ENCODE data around the gene DNM3.

DNM3 gene

GRCh38 chr1:172140072-172140471 is 298.8 kb downstream of the DNM3 start:
- H3K4me3 ChIP-seq (replicated peaks; ENCODE audit: low read depth, low read length) = no peak overlapping the region

GRCh38 chr1:172140591-172140990 is 299.3 kb downstream of the DNM3 start:
- DNase-seq (ENCODE audit: extremely low read depth, insufficient read length) = no peak
- no peak overlapping the region for H3K4me3 ChIP-seq (replicated peaks; ENCODE audit: low read depth, low read length)

More at GRCh38 chr1:172140072-172140471, 298.8 kb downstream of the DNM3 start:
- H3K36me3 ChIP-seq (ENCODE audit: control insufficient read depth, insufficient read depth, low read length) = no peaks in the 10 kb centered on the region
- DNase-seq (ENCODE audit: extremely low read depth, insufficient read length) = no peak
- no peaks in the 10 kb centered on the region for H3K27me3 ChIP-seq (replicated peaks; ENCODE audit: control insufficient read depth, insufficient read depth, low read length)
- no peak for TF ChIP-seq CTCF (IDR thresholded peaks at IDR 0.05; ENCODE audit: insufficient read depth, low read length, poor library complexity, severe bottlenecking)

GRCh38 chr1:172141341-172141881 is 300.1 kb downstream of the DNM3 start:
- no peak for DNase-seq (ENCODE audit: extremely low read depth, insufficient read length)
- H3K4me3 ChIP-seq (replicated peaks; ENCODE audit: low read depth, low read length) = no peak overlapping the region
- no peaks in the 10 kb centered on the region for H3K36me3 ChIP-seq (ENCODE audit: control insufficient read depth, insufficient read depth, low read length)
- no peaks in the 10 kb centered on the region for H3K27me3 ChIP-seq (replicated peaks; ENCODE audit: control insufficient read depth, insufficient read depth, low read length)
- no peak for TF ChIP-seq CTCF (IDR thresholded peaks at IDR 0.05; ENCODE audit: insufficient read depth, low read length, poor library complexity, severe bottlenecking)

More at GRCh38 chr1:172140591-172140990, 299.3 kb downstream of the DNM3 start:
- H3K27me3 ChIP-seq (replicated peaks; ENCODE audit: control insufficient read depth, insufficient read depth, low read length) = no peaks in the 10 kb centered on the region
- no peaks in the 10 kb centered on the region for H3K36me3 ChIP-seq (ENCODE audit: control insufficient read depth, insufficient read depth, low read length)
- TF ChIP-seq CTCF (IDR thresholded peaks at IDR 0.05; ENCODE audit: insufficient read depth, low read length, poor library complexity, severe bottlenecking) = no peak

- Histone ChIP-seq H3K27me3 (replicated peaks; ENCODE audit: control insufficient read depth, insufficient read depth, low read length) (no peaks in the 10 kb centered on the region), H3K4me3 (replicated peaks; ENCODE audit: low read depth, low read length) (no peak overlapping the region), H3K36me3 (ENCODE audit: control insufficient read depth, insufficient read depth, low read length) (no peaks in the 10 kb centered on the region)
- no peak for DNase-seq (ENCODE audit: extremely low read depth, insufficient read length)
- no peak for TF ChIP-seq CTCF (IDR thresholded peaks at IDR 0.05; ENCODE audit: insufficient read depth, low read length, poor library complexity, severe bottlenecking)
Measured at GRCh38 chr1:172142324-172142723, 301.0 kb downstream of the DNM3 start.

- Histone ChIP-seq H3K4me3 (replicated peaks; ENCODE audit: low read depth, low read length) (no peak overlapping the region), H3K27me3 (replicated peaks; ENCODE audit: control insufficient read depth, insufficient read depth, low read length) (no peaks in the 10 kb centered on the region), H3K36me3 (ENCODE audit: control insufficient read depth, insufficient read depth, low read length) (no peaks in the 10 kb centered on the region)
- no peak for DNase-seq (ENCODE audit: extremely low read depth, insufficient read length)
- TF ChIP-seq CTCF (IDR thresholded peaks at IDR 0.05; ENCODE audit: insufficient read depth, low read length, poor library complexity, severe bottlenecking) = no peak
Measured at GRCh38 chr1:172143384-172144055, 302.2 kb downstream of the DNM3 start.
